ENCODE results near the gene HS6ST2. TPM values are rescaled to one million over a fixed set of nuclear protein-coding genes. Genes with fewer than 3 reads are reported as not detected.

Gene HS6ST2
- total and polyA plus RNA-seq, 9 of the 15 experiments (the other 6 are each of a cell fraction or from before 2014, with no cell fraction given): not detected

GRCh38 chrX:132822634-132823012 lies 135.8 kb downstream of the HS6ST2 start:
- Histone ChIP-seq H3K9me3 (replicated peaks; ENCODE audit: control insufficient read depth, insufficient read depth, low read depth, low read length) (no peaks in the 10 kb centered on the region), H3K4me1 (replicated peaks in 1 of 2; ENCODE audit: control insufficient read depth in 2 of 2, insufficient read depth in 2 of 2, low read length in 2 of 2) (no peaks in the 10 kb centered on the region), H3K27ac (ENCODE audit: extremely low read depth, low read depth, low read length) (no peak overlapping the region), H3K9ac (ENCODE audit: insufficient read depth in 1 of 2, low read depth in 2 of 2, low read length in 2 of 2) (no peak overlapping the region), H3K4me3 (no peak overlapping the region), H3K4me2 (ENCODE audit: insufficient read depth, low read length) (no peak overlapping the region), H3K79me2 (ENCODE audit: control insufficient read depth, insufficient read depth, low read length) (no peaks in the 10 kb centered on the region), H3K27me3 (ENCODE audit: control insufficient read depth in 2 of 2, insufficient read depth in 2 of 2, low read length in 2 of 2) (no peaks in the 10 kb centered on the region), H2AFZ (ENCODE audit: low read depth, low read length) (no peak overlapping the region), H3K9me1 (ENCODE audit: control insufficient read depth, insufficient read depth, low read length) (no peaks in the 10 kb centered on the region), H3K36me3 (ENCODE audit: control insufficient read depth, insufficient read depth, low read length) (no peaks in the 10 kb centered on the region), H4K20me1 (replicated peaks; ENCODE audit: control insufficient read depth, insufficient read depth, low read length) (no peaks in the 10 kb centered on the region)
- DNase-seq (ENCODE audit: extremely low read depth in 1 of 4, low spot score in 3 of 4) (no peak), FAIRE-seq (no peak), ATAC-seq (no peak)
- CTCF ChIA-PET (ENCODE audit: low intra/inter-chr PET ratio): no interaction called here
- in situ Hi-C loops (cut with MboI) (no loop called here), intact Hi-C loops (cut with micrococcal nuclease) (no loop called here)
- POLR2A ChIA-PET: interaction anchor here (0.6 to 0.9 kb wide), 2 partner anchors 17 to 40 kb away, joined by 3 read pairs; no protein-coding TSS in a partner anchor
- no peak for TF ChIP-seq ZNF696 (CRISPR knock-in tag; conservative IDR thresholded peaks at IDR 0.05)
- no peak for TF ChIP-seq HNRNPL (IDR thresholded peaks at IDR 0.05; ENCODE audit: low read depth, low read length)
- TF ChIP-seq ZNF395 (CRISPR knock-in tag; IDR thresholded peaks at IDR 0.05): no peak
- TF ChIP-seq ZNF561 (CRISPR knock-in tag; conservative IDR thresholded peaks at IDR 0.05): no peak
- TF ChIP-seq CAMTA2 (CRISPR knock-in tag; conservative IDR thresholded peaks at IDR 0.05): no peak
- TF ChIP-seq ILK (tag; IDR thresholded peaks at IDR 0.05; ENCODE audit: borderline replicate concordance, low read depth): no peak
- no peak for TF ChIP-seq HINFP (tag; conservative IDR thresholded peaks at IDR 0.05; ENCODE audit: low read depth)
- no peak for TF ChIP-seq PTRF (tag; IDR thresholded peaks at IDR 0.05)
- 0% methylated on average over 2 of the region's 2 CpGs for WGBS (ENCODE audit: insufficient coverage, low coverage, missing lambda C conversion rate)
- BruUV-seq (replicated peaks): no TSS peak

All from K562 (cell line).